Inflammatory macrophage treated with lipopolysaccharide for 1 hour (primary cell): Measurements from ENCODE around the gene ATP23.

Experiments used
- DNase-seq, 2 donors: peaks; one replicate each; pipeline ENCODE4 v3.0.0-alpha.2; 2020 to 2022

The ATP23 gene

DNA sequence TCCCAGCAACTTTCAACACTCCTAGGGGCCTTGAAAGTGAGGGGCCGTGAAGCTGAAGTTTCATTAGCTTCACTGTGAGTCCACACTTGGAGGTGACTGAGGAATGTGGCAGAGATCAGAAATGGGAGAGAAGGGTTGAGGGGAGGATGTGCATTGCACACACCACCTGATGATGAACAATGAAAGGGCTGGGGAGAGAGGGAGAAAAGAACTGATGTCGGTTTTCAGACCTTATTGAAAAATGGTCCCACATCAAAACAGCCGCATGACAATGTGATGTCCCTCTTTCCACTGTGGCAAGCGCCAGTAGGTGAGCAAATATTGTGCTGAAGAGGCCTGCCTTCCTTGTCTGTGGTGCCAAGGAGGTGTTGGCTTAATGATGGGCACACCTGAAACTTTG lies 32.3 kb upstream of the ATP23 start:
- DNase-seq: no peak

DNA sequence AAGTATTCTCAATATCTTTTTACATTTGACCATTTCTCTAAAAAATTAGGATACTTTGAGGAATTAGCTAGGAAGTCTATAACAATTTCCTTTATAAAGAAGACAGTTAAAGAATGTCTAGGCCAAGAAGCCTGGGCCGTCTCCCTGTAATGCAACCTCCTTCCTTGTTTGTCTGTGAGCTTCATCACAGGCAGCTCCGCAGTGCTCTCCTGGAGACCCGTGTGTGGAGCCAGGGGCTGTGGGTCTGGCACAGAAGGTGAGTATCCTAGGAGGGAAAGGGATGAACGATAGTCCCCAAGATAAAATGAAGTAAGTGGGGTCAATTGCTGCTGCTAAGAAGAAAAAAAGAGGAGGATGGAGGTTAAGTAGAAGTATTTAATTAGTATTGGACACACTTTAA lies 31.8 kb upstream of the ATP23 start:
- no peak for DNase-seq

DNA sequence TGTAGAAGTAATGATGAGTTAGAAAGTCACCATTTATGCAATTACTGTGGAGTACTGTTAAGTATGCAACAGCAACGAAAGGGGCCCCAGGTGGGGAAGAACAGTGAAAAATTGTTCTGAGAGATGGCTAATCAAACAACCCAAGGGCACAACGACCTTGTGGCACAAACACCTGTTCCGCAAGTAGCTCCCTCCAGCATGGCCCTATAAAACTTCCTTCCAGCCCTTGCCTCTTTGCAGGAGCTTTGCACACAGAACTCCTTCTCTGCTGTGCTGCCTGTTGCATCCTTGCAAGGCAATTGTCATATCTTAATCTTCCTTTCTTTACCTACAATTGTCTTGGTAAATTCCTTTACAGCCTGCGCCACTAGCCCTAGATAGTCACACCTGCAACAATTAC lies 23.2 kb upstream of the ATP23 start:
- no peak for DNase-seq

DNA sequence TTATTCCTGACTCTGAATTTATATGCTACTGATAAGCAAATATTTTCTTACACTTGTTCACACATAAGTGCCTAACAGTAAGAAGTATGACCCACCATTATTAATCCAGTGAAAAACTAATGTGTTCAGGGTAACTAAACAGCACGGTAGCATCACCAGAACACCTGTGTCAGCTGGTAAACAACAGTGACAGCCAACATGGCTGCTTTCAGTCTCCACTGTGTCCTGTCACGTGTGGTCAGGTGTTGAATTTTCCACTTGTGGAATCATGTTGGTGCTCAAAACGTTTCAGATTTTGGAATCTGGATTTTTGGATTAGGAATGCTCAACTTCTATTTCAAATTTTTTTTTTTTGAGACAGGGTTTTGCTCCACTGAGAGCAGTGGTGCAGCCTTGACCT lies 14.3 kb upstream of the ATP23 start:
- no peak for DNase-seq

DNA sequence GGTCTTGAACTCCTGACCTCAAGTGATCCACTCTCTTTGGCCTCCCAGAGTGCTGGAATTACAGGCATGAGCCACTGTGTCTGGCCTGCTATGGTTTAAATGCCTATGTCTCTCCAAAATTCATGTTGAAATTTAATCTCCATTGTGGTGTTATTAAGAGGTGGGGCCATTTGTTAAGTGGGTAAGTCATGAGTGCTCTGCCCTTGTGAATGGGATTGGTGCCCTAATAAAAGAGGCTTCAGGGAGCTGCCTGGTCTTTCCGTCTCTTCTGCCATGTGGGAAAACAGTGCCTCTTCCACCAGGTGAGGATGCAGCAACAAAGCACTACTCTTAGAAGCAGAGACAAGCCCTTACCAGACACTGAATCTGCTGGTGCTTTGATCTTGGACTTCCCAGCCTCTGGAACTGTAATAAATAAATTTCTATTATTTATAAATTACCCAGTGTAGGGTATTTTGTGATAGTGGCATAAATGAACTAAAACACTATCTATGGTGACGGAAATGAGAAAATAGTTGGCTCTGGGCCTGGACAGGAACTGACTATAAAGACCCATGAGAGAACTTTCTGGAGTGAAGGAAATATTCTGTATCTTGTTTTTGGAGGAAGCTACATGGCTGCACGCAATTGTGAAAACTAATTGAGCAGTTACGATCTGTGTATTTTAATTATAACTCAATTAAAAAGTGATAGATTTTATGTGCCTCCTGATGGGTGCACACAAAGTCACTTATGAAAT lies 12.1 kb upstream of the ATP23 start:
- no peak for DNase-seq

DNA sequence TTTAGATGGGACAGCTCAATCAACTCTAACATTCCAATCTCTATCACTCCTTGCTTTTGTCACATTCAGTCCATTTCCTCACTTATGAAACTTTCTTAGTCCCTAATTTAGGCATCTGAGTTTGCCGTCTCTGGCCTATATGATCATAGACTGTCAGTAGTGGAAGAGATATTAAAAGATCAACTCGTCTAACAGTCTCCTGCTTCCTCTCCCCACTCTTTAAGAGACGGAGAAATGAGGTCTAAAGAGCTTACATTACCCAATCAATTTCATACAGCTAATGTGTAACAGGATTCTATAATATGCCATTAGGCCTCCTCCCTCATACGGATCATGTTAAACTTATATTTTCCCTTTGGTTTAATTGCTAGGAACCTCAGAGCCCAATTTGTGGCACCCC lies 6.5 kb upstream of the ATP23 start:
- DNase-seq: no peak

DNA sequence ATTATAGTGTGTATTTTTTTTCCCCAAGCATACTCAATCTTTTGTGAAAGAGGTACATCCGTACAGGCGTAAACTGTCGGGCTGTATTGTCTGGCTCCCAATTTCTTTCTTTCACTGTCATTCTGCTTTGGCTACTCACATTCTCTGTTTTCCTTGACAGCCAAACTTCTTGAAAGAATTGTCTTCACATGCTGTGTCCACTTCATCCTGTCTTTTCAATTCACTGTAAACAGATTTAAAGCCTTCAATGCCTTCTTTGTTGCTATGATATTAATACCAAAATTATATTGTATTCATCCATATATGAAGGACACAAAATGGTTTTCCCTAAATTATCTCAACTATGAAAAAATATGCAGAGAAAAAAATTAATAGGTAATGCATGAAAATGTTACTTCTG lies 6.0 kb upstream of the ATP23 start:
- no peak for DNase-seq

DNA sequence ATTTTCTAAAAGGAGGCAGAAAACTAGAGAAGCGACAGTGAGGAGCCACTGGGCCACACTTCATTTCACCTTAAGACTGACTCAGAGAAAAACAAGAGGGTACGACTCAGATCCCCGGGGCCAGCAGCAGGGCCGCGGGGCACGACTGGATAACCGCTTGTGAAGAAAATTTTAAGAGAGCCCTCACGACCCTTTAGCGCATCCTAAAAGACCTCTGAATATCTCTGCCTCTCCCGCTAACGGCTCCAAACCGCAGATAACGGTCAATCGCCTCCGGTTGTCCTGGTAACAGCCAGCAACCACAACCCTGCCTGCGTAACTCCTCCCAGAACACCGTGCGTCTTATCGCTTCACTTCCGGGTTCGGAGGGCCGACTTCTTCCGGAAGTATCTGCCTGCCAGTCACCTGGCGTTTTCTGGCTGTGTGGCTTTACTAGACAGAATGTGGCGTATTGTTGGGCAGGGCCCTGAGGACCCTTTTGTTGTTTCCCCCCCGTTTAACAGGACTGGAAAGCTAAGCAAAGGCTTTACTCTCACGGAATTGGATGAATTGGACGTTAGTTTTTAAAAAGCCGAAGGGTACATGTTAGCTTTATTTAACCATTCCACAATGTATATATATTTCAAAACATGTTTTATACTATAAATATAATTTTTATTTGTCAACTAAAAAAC lies 5.4 kb upstream of the ATP23 start:
- peak; percentile 83 to 90 for DNase-seq

DNA sequence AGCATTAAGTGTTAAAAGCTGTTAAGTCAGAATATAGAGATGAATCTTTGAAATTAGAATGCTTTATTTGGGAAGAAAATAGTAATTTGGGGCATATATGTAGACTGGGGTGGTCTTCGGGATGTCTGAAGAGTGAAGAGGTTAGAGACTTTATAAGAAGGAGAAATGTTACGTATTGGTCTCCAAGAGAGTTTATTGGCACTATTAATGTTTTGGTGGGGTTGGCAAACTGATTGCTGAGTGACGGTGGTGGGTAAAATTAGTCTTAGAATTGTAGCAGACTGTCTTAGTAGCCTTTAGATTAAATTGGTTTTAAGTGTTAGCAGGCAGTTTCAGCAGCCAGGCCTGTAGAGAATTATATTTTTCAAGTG lies 4.9 kb upstream of the ATP23 start:
- no peak for DNase-seq

DNA sequence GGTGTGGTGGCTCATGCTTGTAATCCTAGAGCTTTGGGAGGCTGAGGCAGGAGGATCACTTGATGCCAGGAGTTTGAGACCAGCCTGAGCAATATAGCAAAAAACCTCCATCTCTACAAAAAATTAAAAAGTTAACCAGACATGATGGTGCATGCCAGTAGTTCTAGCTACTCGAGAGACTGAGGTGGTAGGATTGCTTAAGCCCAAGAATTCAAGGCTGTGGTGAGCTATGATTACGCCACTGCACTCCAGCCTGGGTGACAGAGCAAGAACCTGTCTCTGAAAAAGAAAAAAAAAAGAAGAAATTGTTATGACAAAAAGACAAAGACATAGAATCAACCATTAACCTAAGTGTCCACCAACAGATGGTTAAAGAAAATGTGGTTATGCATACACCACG lies 2.1 kb upstream of the ATP23 start:
- DNase-seq: no peak

DNA sequence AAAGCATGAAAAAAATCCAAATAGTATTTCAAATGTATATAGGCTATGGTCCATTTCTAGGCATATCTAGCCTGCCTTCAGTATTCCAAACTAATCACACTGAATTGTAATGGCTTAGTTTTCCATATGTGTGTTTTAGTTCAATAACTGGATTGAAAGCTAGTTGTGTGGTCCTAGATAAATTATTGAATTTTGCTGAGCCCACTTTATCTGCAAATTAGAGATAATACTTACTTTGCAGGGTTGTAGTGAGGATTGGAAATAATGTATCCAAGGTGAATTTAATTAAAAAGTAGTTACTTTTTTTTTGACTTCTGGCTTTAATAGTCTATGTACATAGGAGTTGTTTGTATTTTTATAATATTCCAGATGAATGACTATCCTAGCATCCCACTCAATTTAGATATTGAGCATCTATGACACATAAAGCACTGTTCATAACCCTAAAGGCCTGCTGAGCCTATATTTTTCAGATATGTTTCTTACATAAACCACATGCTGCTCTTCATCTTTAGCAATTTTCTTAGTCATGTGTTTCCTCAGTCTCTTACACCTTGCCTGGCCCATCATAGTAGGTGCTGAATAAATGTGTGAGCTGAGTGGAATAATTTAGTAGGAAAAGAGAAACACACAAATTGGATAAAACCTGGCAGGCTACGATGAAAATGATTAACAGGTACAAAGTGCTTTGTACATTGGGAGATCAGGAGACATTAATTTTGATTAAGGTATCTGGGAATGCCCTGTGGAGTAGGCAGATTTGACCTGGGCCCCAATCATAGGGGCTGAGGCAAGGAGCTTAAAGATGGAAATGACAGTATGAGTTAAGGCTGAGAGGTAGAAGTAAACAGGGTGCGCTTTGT lies 1.1 kb upstream of the ATP23 start:
- no peak for DNase-seq

DNA sequence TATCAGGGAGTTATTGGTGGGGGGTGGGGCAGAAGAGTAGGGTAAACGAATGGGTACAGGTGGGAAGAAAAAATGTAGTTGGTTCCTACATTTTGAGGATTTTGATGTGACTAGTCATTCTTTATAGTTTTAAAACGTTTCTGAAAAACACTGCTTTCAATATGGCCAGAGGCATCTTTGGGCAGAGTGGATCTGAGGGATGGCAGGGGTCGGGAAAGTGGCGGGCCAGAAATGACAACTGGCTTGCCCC lies 527 bp upstream of the ATP23 start:
- no peak for DNase-seq

DNA sequence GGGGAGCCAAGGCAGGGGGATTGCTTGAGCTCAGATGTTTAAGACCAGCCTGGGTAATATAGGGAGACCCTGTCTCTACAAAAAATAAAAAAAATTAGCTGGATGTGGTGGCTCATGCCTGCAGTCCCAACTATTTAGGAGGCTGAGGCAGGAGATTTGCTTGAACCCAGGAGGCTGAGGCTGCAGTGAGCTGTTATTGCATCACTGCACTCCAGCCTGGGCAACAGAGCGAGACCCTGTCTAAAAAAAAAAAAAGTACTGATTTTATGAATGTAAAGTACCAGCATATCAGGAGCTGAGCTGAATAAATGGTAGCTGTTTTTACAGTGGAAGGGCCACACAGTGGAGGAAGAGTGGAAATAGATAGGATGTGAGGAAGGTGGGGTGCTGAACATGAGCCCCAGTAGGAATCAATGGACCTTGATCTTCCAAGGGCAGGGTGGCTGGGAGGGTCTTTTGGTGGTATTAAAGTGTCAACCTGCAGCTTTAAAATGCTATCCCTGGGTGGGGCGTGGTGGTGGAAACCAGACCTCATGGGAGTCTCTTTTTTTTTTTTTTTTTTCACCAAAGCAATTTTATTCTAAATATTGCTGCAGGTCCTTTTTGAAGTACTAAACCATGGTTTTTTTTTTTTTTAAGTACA lies 2.2 kb downstream of the ATP23 start:
- no peak for DNase-seq

DNA sequence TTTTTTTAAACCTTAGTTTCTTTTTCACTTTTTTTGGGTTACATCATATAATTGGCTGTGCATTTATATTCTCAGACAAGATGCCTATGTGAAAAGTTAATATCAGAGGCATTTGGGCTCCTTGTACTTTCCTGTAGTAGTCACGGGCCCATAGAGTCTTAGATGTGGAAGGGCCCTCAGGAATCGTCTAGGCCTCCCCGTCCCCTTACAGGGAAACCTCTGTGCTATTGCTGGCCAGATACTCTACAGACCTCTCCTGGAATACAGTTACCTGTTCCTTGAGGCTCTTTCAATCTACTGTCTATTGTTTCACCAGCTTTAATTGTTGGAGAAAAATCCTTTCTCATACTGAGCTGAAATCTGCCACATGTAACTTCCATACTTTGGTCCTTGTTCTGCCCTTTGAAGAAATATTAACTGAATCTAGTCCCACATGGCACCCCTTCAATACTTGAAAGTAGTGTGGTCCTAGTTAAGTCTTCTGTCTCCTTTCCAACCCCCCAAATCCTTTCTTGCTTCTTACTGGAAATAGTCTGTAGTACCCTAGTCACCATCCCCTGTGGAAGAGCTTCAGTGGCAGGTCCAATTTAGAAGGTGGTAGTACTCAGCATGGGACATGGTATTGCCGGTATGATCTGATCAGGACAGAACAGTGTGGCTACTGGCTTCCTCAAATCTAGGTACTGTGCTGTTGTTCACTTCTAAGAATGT lies 3.1 kb downstream of the ATP23 start:
- DNase-seq: no peak

DNA sequence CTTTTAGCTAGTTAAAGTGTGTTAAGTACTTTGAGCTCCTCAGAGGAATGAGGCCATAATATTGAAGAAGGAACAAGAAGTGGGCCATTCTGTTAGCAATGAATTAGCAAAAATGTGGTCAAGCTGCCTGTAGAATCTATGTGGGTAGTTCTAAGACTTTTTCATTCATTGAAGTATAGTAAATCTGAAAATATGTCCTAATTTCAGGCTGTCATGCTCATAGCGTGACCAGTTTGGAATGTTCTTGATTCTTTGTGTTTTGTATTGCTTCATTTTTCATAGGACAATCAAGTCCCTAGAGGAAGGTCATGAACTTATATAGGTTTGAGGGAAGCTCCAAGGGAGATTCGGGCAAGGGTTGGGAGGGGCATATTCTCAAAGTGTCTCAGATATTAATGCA lies 11.4 kb downstream of the ATP23 start:
- no peak for DNase-seq

DNA sequence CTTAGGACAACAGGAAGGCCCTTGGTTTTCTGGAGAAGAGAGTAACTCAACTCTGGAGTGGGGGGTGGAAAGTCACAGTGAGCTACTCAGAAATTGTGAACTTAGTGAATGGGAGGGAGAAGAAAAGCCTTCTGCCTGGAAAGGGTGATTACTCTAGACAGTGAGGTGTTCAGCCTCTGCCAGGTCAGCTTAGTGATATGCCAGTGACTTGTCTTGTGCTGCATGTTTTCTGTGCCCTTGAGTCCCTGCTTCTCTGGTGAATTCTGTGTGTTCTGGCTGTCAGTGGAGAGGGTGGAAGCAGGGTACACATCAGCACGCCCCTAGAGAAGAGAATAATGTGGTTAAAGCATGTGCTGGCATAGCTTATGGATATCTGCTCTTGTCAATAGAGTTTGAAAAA lies 13.4 kb downstream of the ATP23 start:
- DNase-seq: no peak

DNA sequence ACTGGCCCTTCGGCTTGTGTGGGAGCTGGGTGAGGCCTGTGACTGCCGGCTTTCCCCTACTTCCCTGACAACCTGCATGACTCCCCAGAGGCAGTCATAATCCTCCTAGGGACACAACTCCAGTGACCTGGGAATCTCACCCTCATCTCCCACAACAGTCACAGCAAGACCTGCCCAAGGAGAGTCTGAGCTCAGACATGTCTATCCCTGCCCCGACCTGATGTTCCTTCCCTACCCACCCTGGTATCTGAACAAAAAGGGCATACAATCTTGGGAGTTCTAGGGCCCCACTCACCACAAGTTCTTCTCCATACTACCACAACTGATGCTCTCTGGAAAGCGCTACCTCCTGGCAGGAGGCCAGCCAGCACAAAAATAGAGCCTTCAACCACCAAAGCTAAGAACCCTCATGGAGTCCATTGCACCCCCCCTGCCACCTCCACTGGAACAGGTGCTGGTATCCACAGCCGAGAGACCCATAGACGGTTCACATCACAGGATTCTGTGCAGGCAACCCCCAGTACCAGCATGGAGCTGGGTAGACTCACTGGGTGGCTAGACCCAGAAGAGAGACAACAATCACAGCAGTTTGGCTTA lies 16.8 kb downstream of the ATP23 start:
- no peak for DNase-seq

DNA sequence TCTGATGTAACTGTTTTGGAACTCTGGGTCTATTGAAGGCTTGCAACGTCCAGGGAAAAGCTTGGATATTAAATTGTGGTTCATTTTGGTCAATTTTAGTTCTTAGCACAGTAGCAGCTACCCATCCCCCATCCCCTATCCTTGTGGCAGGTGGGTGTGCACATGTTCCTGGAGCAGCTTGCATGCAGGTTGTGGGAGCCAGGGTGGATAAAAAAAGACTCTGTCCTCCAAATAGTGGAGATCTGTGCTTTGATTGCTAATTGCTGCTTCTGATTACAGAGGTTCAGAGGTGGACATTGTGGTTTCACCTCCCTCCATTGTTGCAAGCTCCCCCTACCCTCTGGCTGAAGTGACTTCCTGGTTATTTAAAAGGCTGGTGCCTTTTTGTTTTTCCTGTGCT lies 23.1 kb downstream of the ATP23 start:
- DNase-seq: no peak

DNA sequence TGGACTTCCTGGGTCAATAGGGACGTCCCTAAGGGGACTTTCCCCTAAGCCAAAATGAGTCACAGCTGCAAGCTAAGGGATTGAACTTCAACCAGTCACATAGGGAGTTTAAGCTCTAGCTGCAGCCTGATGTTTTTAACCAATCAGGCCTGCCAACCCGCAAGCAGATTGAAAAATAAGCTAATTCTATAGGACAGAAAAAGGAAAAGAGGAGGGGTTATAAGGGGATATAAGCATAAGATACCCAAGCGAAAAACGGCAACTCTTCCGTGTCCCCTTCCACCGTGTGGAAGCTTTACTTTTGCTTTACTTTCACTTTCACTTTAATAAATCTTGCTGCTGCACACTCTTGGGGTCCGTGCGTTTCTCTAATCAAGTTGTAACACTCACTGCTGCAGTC lies 24.4 kb downstream of the ATP23 start:
- no peak for DNase-seq

DNA sequence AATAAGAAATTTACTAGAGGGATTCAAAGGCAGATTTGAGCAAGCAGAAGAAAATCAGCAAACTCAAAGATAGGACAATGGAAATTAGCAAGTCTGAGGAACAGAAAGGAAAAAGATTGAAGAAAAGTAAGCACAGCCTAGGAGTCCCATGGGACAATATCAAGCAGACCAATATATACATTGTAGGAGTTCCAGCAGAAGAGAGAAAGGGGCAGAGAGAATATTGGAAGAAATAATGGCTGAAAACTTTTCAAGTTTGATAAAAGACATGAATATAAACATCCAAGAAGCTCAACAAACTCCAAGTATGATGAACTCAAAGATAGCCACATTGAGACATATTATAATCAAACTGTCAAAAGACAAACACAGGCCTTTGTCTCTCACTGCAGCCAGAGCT lies 25.2 kb downstream of the ATP23 start:
- DNase-seq: no peak

DNA sequence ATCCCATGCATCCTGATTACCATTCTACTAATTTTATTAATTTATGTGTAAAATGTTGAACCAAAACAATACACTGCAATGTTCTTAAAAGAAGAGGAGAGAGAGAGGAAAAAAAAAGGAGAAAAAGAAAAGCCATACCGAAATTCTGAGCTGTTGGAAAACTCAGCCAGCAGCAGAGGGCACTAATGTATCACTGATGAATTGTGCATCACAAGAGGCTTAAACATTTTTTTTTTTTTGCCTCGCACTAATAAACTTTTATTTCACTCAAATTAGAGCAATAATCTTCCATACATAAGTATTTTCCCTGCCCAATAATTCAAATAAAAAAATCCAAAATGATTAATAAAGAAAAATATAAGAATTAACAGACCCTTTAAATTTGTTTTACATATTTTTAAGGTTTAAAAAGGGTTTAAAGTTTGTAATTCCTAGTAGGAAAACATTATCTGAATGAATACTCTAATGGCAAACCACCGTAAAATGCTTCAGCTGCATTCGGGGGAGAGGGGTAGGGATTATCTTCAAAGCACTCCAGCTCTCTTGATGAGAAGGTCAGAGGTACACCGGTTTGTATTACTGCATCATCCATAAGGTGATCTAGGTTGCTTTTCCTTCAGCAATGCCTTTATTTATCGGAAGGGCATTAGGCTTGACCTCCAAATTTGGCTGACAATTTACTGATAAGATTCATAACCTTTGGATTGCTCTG lies 41.9 kb downstream of the ATP23 start:
- DNase-seq: peak; percentile 4 to 38

DNA sequence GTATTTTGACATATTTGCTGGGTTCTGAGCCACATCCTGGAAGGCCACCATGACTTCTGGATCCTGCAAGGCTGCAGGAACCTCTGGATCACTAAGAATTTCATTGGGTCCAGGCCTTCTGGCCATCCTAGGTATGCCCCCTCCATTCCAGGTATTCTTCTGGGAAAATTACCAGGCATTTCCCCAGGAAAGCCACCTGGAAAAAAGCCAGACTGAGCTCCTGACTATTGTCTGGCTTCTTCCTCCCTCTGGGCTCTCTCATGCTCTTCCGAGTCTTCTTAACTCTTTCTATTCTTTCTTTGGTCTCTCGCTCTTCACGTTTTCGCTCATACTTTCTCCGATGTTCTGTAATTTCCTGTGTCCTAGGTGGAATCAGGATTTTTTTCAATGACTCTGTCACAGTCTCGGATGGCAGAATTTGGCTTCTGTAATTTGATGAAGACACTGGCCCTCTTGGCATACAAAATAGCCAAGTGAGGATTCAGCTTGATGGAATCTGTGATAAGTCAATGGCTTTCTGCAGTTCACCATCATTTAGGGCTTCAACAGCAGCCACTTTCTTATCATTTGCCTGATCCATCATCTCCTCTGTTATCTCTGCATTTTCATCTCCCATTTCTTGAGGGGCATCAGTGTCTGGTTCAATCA lies 42.6 kb downstream of the ATP23 start:
- DNase-seq: no peak
